Effector memory CD8-positive, alpha-beta T cell (primary cell): ENCODE results near the gene TOP3A.

Experiments used
- ATAC-seq: fragments of 150-1000 bp; cut with Tn5 transposase; replicated peaks from 2 replicates; pipeline ENCODE4 v1.10.0; 2021; ENCODE audit warnings: mild to moderate bottlenecking, moderate library complexity
- DNase-seq, 3 experiments: peaks; one replicate each; pipeline ENCODE4 v3.0.0; 2021
- H3K27ac Mint-ChIP-seq, 2 donors: one replicate each; pipeline ENCODE4 v1.8.0; 2022; ENCODE audit warnings: mild to moderate bottlenecking in 2 of 2, mixed read lengths in 2 of 2, moderate library complexity in 2 of 2
- H3K27me3 Mint-ChIP-seq, 2 donors: one replicate each; pipeline ENCODE4 v1.8.0; 2022; ENCODE audit warnings: mixed read lengths in 2 of 2
- H3K36me3 Mint-ChIP-seq: one replicate; pipeline ENCODE4 v1.8.0; 2022; ENCODE audit warnings: mild to moderate bottlenecking, moderate library complexity, mixed read lengths; ENCODE audit not compliant: insufficient read depth
- H3K4me1 Mint-ChIP-seq, 2 donors: one replicate each; pipeline ENCODE4 v1.8.0; 2022; ENCODE audit warnings: low read depth in 2 of 2, mixed read lengths in 2 of 2
- H3K4me3 Mint-ChIP-seq, 2 donors: one replicate each; pipeline ENCODE4 v1.8.0; 2022; ENCODE audit warnings: mild to moderate bottlenecking in 2 of 2, mixed read lengths in 2 of 2, moderate library complexity in 2 of 2
- H3K9me3 Mint-ChIP-seq, 2 donors: one replicate each; pipeline ENCODE4 v1.8.0; 2022; ENCODE audit warnings: mixed read lengths in 2 of 2

The TOP3A gene

DNA sequence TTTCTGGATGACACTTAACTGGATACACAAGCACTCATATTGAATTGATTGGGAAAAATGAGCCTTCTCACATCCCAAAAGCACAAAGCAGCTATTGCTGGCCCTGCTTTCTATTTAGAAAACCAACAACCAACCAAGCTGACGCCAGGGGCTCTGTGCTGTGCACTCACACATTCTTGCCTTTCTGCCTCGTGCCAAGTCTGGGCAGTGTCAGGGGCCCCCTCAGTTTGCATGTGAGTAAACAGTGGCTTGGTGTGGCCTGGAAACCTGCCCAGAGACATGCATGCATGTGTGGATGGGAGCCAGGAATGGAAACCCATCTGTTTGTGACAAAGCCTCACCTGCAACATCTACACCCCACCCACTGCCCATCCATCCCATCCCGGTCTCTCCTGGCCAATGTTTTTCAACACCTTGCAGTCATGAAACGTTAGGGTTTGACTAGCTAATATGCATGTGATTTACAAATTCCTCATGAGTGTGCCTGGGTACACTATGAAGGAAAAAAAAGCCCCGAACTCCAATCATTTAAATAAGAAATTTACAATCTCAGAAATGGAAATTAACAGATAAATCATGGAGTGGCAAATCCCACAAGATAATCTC is 33.9 kb downstream of the TOP3A start:
- ATAC-seq: no peak

DNA sequence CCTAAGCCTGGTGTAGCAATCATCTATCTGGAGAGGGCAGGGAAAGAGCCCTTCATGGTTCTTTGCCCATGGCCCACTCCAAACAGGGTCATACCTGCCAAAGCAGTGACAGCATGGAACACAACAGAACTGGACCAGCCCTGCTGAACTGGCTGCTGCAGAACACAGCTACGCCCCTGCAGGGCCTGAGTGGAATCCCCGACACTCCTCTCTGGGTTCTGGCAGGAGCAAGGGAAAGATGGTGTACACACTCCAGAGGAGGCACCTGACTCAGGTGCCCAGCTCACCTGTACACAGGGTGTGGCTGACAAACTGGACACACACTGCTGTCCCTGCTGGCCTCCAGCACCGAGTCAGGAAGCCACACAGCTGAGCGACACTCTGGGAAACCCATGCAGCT is 34.5 kb downstream of the TOP3A start:
- H3K36me3 Mint-ChIP-seq: peaks cover 64% of the 10 kb centered on the region
- ATAC-seq (no peak), DNase-seq (no peak)
- no peaks in the 10 kb centered on the region for H3K9me3 Mint-ChIP-seq
- no peaks in the 10 kb centered on the region for H3K27me3 Mint-ChIP-seq
- H3K4me1 Mint-ChIP-seq: no peaks in the 10 kb centered on the region
- no peak overlapping the region for H3K4me3 Mint-ChIP-seq
- no peak overlapping the region for H3K27ac Mint-ChIP-seq

More for the DNA sequence above, 33.9 kb downstream of the TOP3A start:
- Mint-ChIP-seq H3K27ac (peak overlapping the region in 1 of 2 donors; percentile 31), H3K36me3 (peaks cover 70% of the 10 kb centered on the region), H3K27me3 (no peaks in the 10 kb centered on the region), H3K4me1 (no peaks in the 10 kb centered on the region), H3K9me3 (no peaks in the 10 kb centered on the region), H3K4me3 (no peak overlapping the region)
- DNase-seq: no peak

DNA sequence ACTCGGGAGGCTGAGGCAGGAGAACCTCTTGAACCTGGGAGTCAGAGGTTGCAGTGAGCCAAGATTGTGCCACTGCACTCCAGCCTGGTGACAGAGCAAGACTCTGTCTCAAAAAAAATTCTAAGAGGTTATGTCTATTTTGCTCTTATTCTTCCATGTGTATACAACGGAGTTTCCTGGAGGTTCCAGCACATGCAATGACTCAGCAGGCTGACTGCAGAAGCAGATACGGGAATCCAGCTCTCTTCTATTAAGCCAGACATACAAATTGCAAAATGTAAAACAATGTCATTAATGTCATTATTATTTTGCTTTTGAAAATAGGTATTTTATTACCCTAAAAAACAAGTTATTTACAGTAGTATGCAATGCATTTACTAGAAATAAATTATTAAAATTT is 35.9 kb downstream of the TOP3A start:
- ATAC-seq (no peak), DNase-seq (no peak)
- Mint-ChIP-seq H3K36me3 (peaks cover 56% of the 10 kb centered on the region), H3K27ac (no peak overlapping the region), H3K4me3 (no peak overlapping the region), H3K9me3 (no peaks in the 10 kb centered on the region), H3K27me3 (no peaks in the 10 kb centered on the region), H3K4me1 (no peaks in the 10 kb centered on the region)

- no peak for DNase-seq
- peaks cover 0 to 1% of the 10 kb centered on the region in 2 donors for H3K4me1 Mint-ChIP-seq
- H3K27ac Mint-ChIP-seq: no peak overlapping the region
- H3K9me3 Mint-ChIP-seq: no peaks in the 10 kb centered on the region
- H3K4me3 Mint-ChIP-seq: no peak overlapping the region
- H3K36me3 Mint-ChIP-seq: peaks cover 40% of the 10 kb centered on the region
- no peak for ATAC-seq
- no peaks in the 10 kb centered on the region for H3K27me3 Mint-ChIP-seq
Observed at GRCh38 chr17:18277076-18277475, 37.7 kb downstream of the TOP3A start.

DNA sequence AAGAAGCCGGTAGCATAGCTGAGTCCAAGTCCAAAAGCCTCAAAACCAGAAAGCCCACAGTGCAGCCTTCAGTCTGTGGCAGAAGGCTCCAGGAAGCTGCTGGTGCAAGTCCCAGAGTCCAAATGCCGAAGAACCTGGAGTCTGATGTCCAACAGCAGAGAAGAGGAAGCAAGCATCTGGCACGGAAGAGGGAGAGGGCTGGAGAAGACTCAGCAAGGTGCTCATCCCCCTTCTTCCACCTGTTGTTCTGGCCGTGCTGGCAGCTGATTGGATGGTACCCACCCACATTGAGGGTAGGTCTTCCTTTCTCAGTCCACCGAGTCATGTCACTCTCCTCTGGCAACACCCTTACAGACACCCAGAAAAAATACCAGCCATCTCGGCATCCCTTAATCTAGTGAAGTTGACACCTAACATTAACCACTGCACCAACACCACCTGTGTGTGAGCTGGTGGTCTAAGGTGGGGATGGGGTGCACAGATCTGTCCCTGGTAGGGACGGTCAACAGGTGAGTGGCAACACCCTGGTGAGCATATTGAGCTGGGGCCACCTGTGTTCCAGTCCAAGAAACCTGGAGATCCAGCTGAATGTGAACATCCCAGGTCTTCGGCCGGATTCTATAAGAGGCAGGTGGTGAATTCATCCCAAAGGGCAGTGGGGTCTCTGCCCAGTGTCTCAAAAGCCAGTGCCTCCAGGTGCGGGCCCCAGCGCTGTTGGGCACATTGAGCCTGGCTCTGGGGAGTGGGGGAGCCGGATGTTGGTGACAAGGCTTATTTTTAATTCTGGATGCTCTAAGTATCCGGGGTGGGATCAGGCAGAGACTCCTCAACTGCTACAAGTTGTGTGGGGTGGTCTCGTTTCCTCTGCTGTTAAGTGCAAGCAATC is 44.5 kb downstream of the TOP3A start:
- no peak for DNase-seq
- ATAC-seq: no peak
- Mint-ChIP-seq H3K4me3 (no peak overlapping the region), H3K36me3 (peaks cover 13% of the 10 kb centered on the region), H3K9me3 (no peaks in the 10 kb centered on the region), H3K4me1 (peaks cover 8 to 16% of the 10 kb centered on the region in 2 donors), H3K27me3 (no peaks in the 10 kb centered on the region), H3K27ac (peak overlapping the region; percentile 44 to 55)

- Mint-ChIP-seq H3K27me3 (no peaks in the 10 kb centered on the region), H3K4me3 (peak overlapping the region in 1 of 2 donors; percentile 62), H3K9me3 (no peaks in the 10 kb centered on the region), H3K27ac (peak overlapping the region in 1 of 2 donors; percentile 26), H3K36me3 (peaks cover 10% of the 10 kb centered on the region), H3K4me1 (peaks cover 11 to 18% of the 10 kb centered on the region in 2 donors)
- DNase-seq: no peak
- peak; percentile 81 for ATAC-seq
Observed at GRCh38 chr17:18267927-18268711, 46.7 kb downstream of the TOP3A start.

GRCh38 chr17:18267366-18267765 is 47.4 kb downstream of the TOP3A start:
- H3K4me1 Mint-ChIP-seq: peaks cover 13 to 22% of the 10 kb centered on the region in 2 donors
- H3K9me3 Mint-ChIP-seq: no peaks in the 10 kb centered on the region
- no peaks in the 10 kb centered on the region for H3K27me3 Mint-ChIP-seq
- H3K27ac Mint-ChIP-seq: no peak overlapping the region
- peaks cover 10% of the 10 kb centered on the region for H3K36me3 Mint-ChIP-seq
- peak overlapping the region in 1 of 2 donors; percentile 62 for H3K4me3 Mint-ChIP-seq
- ATAC-seq: peak; percentile 77
- DNase-seq: peak in 1 of 3 experiments; percentile 24

- peaks cover 25 to 42% of the 10 kb centered on the region in 2 donors for H3K4me1 Mint-ChIP-seq
- H3K27ac Mint-ChIP-seq: no peak overlapping the region
- ATAC-seq: no peak
- no peak for DNase-seq
- H3K4me3 Mint-ChIP-seq: no peak overlapping the region
- H3K9me3 Mint-ChIP-seq: no peaks in the 10 kb centered on the region
- peaks cover 10% of the 10 kb centered on the region for H3K36me3 Mint-ChIP-seq
- no peaks in the 10 kb centered on the region for H3K27me3 Mint-ChIP-seq
Observed at GRCh38 chr17:18263885-18264682, 50.7 kb downstream of the TOP3A start.

DNA sequence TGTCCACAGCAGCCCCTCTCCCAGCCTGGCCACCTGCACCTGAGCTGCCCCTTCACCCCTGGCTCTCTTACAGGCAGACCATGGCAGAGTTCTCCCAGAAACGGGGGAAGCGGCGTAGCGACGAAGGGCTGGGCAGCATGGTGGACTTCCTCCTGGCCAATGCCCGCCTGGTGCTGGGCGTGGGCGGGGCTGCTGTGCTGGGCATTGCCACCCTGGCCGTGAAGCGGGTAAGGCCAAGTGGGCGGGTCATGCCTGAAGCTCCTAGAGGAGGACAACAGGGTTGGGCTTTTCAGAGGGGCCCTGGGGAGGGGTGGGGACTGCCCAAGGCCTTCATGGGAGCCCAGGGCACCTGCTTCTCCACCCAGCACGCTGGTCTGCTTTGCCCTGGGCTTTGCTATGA is 52.2 kb downstream of the TOP3A start:
- Mint-ChIP-seq H3K27ac (no peak overlapping the region), H3K27me3 (no peaks in the 10 kb centered on the region)

GRCh38 chr17:18262111-18262510 is 52.7 kb downstream of the TOP3A start:
- no peak for DNase-seq
- ATAC-seq: no peak
- peaks cover 10% of the 10 kb centered on the region for H3K36me3 Mint-ChIP-seq
- no peaks in the 10 kb centered on the region for H3K9me3 Mint-ChIP-seq
- no peaks in the 10 kb centered on the region for H3K27me3 Mint-ChIP-seq
- peaks cover 28 to 43% of the 10 kb centered on the region in 2 donors for H3K4me1 Mint-ChIP-seq
- H3K27ac Mint-ChIP-seq: peak overlapping the region; percentile 89 to 94
- peak overlapping the region; percentile 98 to 99 for H3K4me3 Mint-ChIP-seq

More for the DNA sequence above, 52.2 kb downstream of the TOP3A start:
- H3K4me3 Mint-ChIP-seq: peak overlapping the region in 1 of 2 donors; percentile 99
- H3K9me3 Mint-ChIP-seq: no peaks in the 10 kb centered on the region
- peaks cover 12% of the 10 kb centered on the region for H3K36me3 Mint-ChIP-seq
- DNase-seq (no peak), ATAC-seq (no peak)
- H3K4me1 Mint-ChIP-seq: peaks cover 29 to 43% of the 10 kb centered on the region in 2 donors

DNA sequence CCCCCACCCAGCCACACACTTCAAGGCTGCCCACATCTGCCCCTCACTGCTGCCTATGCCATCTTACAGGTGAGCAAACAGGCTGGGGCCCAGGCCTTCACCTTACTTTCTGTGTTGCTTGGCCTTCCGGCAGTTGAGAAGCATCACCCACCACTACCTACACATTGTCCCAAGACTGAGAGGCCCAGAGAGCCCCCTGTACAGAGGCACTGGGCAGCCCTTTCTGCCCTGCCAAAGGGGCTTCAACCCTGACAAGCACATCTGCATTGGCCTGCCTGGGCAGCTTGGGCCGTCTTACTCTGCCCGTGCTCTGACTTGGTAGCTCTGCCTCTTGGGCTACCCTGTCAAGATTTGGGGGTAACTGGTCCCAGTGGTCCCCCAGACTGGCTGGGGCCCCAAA is 53.1 kb downstream of the TOP3A start:
- DNase-seq: no peak
- ATAC-seq: no peak
- Mint-ChIP-seq H3K27ac (peak overlapping the region; percentile 89 to 94), H3K9me3 (no peaks in the 10 kb centered on the region), H3K27me3 (no peaks in the 10 kb centered on the region), H3K36me3 (peaks cover 8% of the 10 kb centered on the region), H3K4me3 (peak overlapping the region; percentile 98 to 99), H3K4me1 (peaks cover 32 to 44% of the 10 kb centered on the region in 2 donors)

GRCh38 chr17:18261146-18261515 is 53.7 kb downstream of the TOP3A start:
- no peaks in the 10 kb centered on the region for H3K9me3 Mint-ChIP-seq
- ATAC-seq (no peak), DNase-seq (no peak)
- peaks cover 32 to 44% of the 10 kb centered on the region in 2 donors for H3K4me1 Mint-ChIP-seq
- H3K27ac Mint-ChIP-seq: peak overlapping the region; percentile 89 to 94
- peak overlapping the region; percentile 98 to 99 for H3K4me3 Mint-ChIP-seq
- no peaks in the 10 kb centered on the region for H3K27me3 Mint-ChIP-seq
- H3K36me3 Mint-ChIP-seq: peaks cover 11% of the 10 kb centered on the region
